Measurements from ENCODE around the gene TM9SF1. TPM values are rescaled to one million over a fixed set of nuclear protein-coding genes. Genes with fewer than 3 reads are reported as not detected.
A peak's percentile ranks its signal among the peaks of the same experiment; 100 is the strongest.

Gene TM9SF1
- total RNA-seq, 1 experiment from 2014 or later: 44.7 TPM

DNA sequence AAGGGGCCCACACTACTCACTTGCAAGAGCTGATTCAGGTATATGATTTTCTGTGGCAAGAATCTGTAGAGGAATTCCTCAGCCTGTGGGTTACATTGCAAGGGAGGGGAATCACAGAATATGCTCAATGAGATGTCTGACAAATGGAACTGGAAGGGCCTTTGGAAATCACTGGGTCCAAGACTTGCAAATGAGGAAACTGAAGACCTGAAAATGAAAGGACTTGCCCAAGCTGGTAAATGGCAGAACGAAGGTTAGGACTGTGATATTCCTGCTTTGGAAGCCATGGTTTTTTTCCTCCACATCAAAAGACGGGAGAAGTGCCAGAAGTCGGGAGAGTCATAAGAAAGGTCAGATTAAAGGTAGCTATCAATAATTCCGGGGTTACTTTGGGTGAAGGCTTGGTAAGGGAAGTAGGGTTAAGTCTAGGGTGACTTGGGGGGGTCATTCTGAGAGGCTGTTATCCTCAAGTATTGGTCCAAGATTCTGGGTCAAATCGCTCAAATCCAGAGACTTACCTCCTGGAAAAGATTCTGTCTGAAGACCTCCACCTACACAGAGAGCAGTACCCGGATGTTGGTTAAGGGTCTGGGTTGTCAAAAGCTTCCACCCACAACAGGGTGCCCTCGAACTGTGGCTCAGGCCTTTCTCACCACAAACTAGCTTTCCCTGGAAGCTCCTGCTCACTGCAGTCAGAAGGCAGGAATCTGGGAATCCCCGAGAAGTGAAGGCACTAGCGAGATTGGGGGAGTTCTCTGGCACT, 49.4 kb downstream of the TM9SF1 start:
- H3K36me3 ChIP-seq (ENCODE audit: control insufficient read depth, insufficient read depth, low read length): peaks cover 3% of the 10 kb centered on the region
- ATAC-seq: no peak
- H3K27me3 ChIP-seq (ENCODE audit: control insufficient read depth, insufficient read depth, low read length): no peaks in the 10 kb centered on the region
- H3K4me1 ChIP-seq (ENCODE audit: control insufficient read depth, insufficient read depth, low read length): peaks cover 6% of the 10 kb centered on the region; the same call in 1 of the 2 replicates
- H3K27ac ChIP-seq (ENCODE audit: low read length): peak overlapping the region; percentile 94
- ChIA-PET CTCF (interaction anchor here (1.4 kb wide), 1 partner anchor 37 kb away, joined by 3 read pairs; no protein-coding TSS in a partner anchor), POLR2A (no interaction called here)
- TF ChIP-seq, protein P1, sequence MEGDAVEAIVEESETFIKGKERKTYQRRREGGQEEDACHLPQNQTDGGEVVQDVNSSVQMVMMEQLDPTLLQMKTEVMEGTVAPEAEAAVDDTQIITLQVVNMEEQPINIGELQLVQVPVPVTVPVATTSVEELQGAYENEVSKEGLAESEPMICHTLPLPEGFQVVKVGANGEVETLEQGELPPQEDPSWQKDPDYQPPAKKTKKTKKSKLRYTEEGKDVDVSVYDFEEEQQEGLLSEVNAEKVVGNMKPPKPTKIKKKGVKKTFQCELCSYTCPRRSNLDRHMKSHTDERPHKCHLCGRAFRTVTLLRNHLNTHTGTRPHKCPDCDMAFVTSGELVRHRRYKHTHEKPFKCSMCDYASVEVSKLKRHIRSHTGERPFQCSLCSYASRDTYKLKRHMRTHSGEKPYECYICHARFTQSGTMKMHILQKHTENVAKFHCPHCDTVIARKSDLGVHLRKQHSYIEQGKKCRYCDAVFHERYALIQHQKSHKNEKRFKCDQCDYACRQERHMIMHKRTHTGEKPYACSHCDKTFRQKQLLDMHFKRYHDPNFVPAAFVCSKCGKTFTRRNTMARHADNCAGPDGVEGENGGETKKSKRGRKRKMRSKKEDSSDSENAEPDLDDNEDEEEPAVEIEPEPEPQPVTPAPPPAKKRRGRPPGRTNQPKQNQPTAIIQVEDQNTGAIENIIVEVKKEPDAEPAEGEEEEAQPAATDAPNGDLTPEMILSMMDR (IDR thresholded peaks at IDR 0.05): no peak
- TF ChIP-seq TCF7L2 (IDR thresholded peaks at IDR 0.05; ENCODE audit: low read depth, low read length) (no peak), POLR2AphosphoS5 (IDR thresholded peaks at IDR 0.05; ENCODE audit: low read depth, low read length) (no peak), SIN3A (IDR thresholded peaks at IDR 0.05; ENCODE audit: borderline replicate concordance, insufficient read depth, low read depth, low read length) (no peak)
- TF ChIP-seq, protein P2, sequence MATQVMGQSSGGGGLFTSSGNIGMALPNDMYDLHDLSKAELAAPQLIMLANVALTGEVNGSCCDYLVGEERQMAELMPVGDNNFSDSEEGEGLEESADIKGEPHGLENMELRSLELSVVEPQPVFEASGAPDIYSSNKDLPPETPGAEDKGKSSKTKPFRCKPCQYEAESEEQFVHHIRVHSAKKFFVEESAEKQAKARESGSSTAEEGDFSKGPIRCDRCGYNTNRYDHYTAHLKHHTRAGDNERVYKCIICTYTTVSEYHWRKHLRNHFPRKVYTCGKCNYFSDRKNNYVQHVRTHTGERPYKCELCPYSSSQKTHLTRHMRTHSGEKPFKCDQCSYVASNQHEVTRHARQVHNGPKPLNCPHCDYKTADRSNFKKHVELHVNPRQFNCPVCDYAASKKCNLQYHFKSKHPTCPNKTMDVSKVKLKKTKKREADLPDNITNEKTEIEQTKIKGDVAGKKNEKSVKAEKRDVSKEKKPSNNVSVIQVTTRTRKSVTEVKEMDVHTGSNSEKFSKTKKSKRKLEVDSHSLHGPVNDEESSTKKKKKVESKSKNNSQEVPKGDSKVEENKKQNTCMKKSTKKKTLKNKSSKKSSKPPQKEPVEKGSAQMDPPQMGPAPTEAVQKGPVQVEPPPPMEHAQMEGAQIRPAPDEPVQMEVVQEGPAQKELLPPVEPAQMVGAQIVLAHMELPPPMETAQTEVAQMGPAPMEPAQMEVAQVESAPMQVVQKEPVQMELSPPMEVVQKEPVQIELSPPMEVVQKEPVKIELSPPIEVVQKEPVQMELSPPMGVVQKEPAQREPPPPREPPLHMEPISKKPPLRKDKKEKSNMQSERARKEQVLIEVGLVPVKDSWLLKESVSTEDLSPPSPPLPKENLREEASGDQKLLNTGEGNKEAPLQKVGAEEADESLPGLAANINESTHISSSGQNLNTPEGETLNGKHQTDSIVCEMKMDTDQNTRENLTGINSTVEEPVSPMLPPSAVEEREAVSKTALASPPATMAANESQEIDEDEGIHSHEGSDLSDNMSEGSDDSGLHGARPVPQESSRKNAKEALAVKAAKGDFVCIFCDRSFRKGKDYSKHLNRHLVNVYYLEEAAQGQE (IDR thresholded peaks at IDR 0.05; ENCODE audit: insufficient read depth in 1 of 2, low read depth in 2 of 2, low read length in 1 of 2): no peak
- in situ Hi-C loops (cut with HindIII; ENCODE audit: low pct_unique_long_range_greater_than_20kb, low sequenced_read_pairs) (no loop called here), intact Hi-C loops (cut with micrococcal nuclease; ENCODE audit: unreplicated experiment) (no loop called here)
- BruUV-seq (replicated peaks): TSS peak; percentile 78
- no peak for DNase-seq (ENCODE audit: low read depth, low spot score)
- H3K4me3 ChIP-seq (ENCODE audit: low read depth in 2 of 2, low read length in 2 of 2): peak overlapping the region; percentile 87 to 96
- no peaks in the 10 kb centered on the region for H3K9me3 ChIP-seq (ENCODE audit: control insufficient read depth, insufficient read depth, low read depth, low read length)

DNA sequence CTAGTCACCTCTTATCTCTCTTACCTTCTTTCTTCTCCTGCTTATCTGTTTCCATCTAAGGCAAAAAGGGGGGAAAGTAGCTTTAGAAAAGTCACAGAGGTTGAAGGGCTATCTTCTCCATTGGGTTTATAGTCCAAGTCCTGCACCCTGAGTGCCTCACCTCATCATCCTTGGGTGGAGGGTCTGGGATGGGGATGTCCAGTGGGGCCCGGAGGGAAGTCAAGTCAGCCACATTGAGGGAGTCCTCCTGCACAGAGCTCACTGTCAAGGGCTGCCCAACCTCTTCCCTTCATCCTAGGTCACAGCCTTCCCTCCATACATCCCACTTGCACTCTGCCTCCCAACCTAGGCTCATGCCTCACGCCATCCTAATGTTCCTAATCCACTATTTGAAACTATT, 50.0 kb downstream of the TM9SF1 start:
- ATAC-seq: no peak
- TF ChIP-seq, protein P1 (IDR thresholded peaks at IDR 0.05): no peak
- TF ChIP-seq SIN3A (IDR thresholded peaks at IDR 0.05; ENCODE audit: borderline replicate concordance, insufficient read depth, low read depth, low read length) (no peak), TCF7L2 (IDR thresholded peaks at IDR 0.05; ENCODE audit: low read depth, low read length) (no peak), POLR2AphosphoS5 (IDR thresholded peaks at IDR 0.05; ENCODE audit: low read depth, low read length) (no peak)
- TF ChIP-seq, protein P2 (IDR thresholded peaks at IDR 0.05; ENCODE audit: insufficient read depth in 1 of 2, low read depth in 2 of 2, low read length in 1 of 2): no peak
- in situ Hi-C loops (cut with HindIII; ENCODE audit: low pct_unique_long_range_greater_than_20kb, low sequenced_read_pairs): no loop called here

More for the DNA sequence above, 50.0 kb downstream of the TM9SF1 start:
- intact Hi-C loops (cut with micrococcal nuclease; ENCODE audit: unreplicated experiment): no loop called here
- Histone ChIP-seq H3K4me3 (ENCODE audit: low read depth in 2 of 2, low read length in 2 of 2) (peak overlapping the region; percentile 87 to 96), H3K27ac (ENCODE audit: low read length) (peak overlapping the region; percentile 94), H3K4me1 (ENCODE audit: control insufficient read depth, insufficient read depth, low read length) (peaks cover 6% of the 10 kb centered on the region; the same call in 1 of the 2 replicates), H3K9me3 (ENCODE audit: control insufficient read depth, insufficient read depth, low read depth, low read length) (no peaks in the 10 kb centered on the region), H3K27me3 (ENCODE audit: control insufficient read depth, insufficient read depth, low read length) (no peaks in the 10 kb centered on the region), H3K36me3 (ENCODE audit: control insufficient read depth, insufficient read depth, low read length) (peaks cover 3% of the 10 kb centered on the region)
- BruUV-seq (replicated peaks): no TSS peak
- POLR2A ChIA-PET: no interaction called here
- CTCF ChIA-PET: no interaction called here
- no peak for DNase-seq (ENCODE audit: low read depth, low spot score)

Measured in Panc1 (cell line).